ENCODE results near the gene DRICH1. TPM values are rescaled to one million over a fixed set of nuclear protein-coding genes. Genes with fewer than 3 reads are reported as not detected.
"Not testable (repeated sequence)": the region's sequence is repeated elsewhere in the genome, so short reads cannot be mapped to it uniquely, and the experiment has no call there.

DRICH1 gene
- total and polyA plus RNA-seq, 4 experiments from 2014 or later: 4.2 to 4.5 TPM; not detected in 2

GRCh38 chr22:23674886-23675501, 42.9 kb upstream of the DRICH1 start:
- POLR2A ChIA-PET (ENCODE audit: partially characterized antibody); CTCF ChIA-PET (ENCODE audit: partially characterized antibody); H3K27ac ChIP-seq (ENCODE audit: low read depth, low read length); H3K27ac Mint-ChIP-seq; intact Hi-C loops (cut with micrococcal nuclease); H3K27me3 ChIP-seq (ENCODE audit: insufficient read depth, low read length); H3K4me3 ChIP-seq (ENCODE audit: low read length in 2 of 2); H3K36me3 ChIP-seq (ENCODE audit: insufficient read depth, low read length); H3K4me3 Mint-ChIP-seq; H3K9me3 ChIP-seq (ENCODE audit: control insufficient read depth in 1 of 2, low read length in 2 of 2); DNase-seq; H3K27me3 Mint-ChIP-seq; H3K9me3 Mint-ChIP-seq: not testable (repeated sequence)
- peaks cover 10% of the 10 kb centered on the region for H3K4me1 ChIP-seq (ENCODE audit: insufficient read depth, low read length)
- peaks cover 6 to 22% (median 10%) of the 10 kb centered on the region in 4 donors for H3K4me1 Mint-ChIP-seq
- H3K36me3 Mint-ChIP-seq: peaks cover 9 to 13% of the 10 kb centered on the region in 2 donors

- POLR2A ChIA-PET (ENCODE audit: partially characterized antibody): no interaction called here
- peak overlapping the region in 2 of 7 donors; percentile 4 to 19 for H3K27ac Mint-ChIP-seq
- no peak for DNase-seq
Observed at GRCh38 chr22:23673826-23674690, 41.9 kb upstream of the DRICH1 start.

GRCh38 chr22:23673050-23673620, 41.0 kb upstream of the DRICH1 start:
- no peak overlapping the region for H3K4me3 ChIP-seq (ENCODE audit: low read length in 2 of 2)
- Mint-ChIP-seq H3K4me3 (no peak overlapping the region), H3K9me3 (no peaks in the 10 kb centered on the region), H3K27me3 (no peaks in the 10 kb centered on the region), H3K27ac (peak overlapping the region in 2 of 7 donors; percentile 72 to 83), H3K4me1 (peaks cover 6 to 20% (median 9%) of the 10 kb centered on the region in 4 donors), H3K36me3 (peaks cover 6 to 9% of the 10 kb centered on the region in 2 donors)
- H3K36me3 ChIP-seq (ENCODE audit: insufficient read depth, low read length): no peaks in the 10 kb centered on the region
- ChIA-PET CTCF (ENCODE audit: partially characterized antibody) (no interaction called here), POLR2A (ENCODE audit: partially characterized antibody) (no interaction called here)
- no peak for DNase-seq
- H3K4me1 ChIP-seq (ENCODE audit: insufficient read depth, low read length): peaks cover 10% of the 10 kb centered on the region
- intact Hi-C loops (cut with micrococcal nuclease): no loop called here
- no peaks in the 10 kb centered on the region for H3K27me3 ChIP-seq (ENCODE audit: insufficient read depth, low read length)
- H3K27ac ChIP-seq (ENCODE audit: low read depth, low read length): no peak overlapping the region
- H3K9me3 ChIP-seq (ENCODE audit: control insufficient read depth in 1 of 2, low read length in 2 of 2): no peaks in the 10 kb centered on the region

More at GRCh38 chr22:23673826-23674690, 41.9 kb upstream of the DRICH1 start:
- no peaks in the 10 kb centered on the region for H3K36me3 ChIP-seq (ENCODE audit: insufficient read depth, low read length)
- intact Hi-C loops (cut with micrococcal nuclease): no loop called here
- Mint-ChIP-seq H3K36me3 (peaks cover 6 to 7% of the 10 kb centered on the region in 2 donors), H3K9me3 (no peaks in the 10 kb centered on the region), H3K27me3 (no peaks in the 10 kb centered on the region), H3K4me1 (peaks cover 6 to 22% (median 10%) of the 10 kb centered on the region in 4 donors), H3K4me3 (no peak overlapping the region)
- H3K27ac ChIP-seq (ENCODE audit: low read depth, low read length): no peak overlapping the region
- H3K27me3 ChIP-seq (ENCODE audit: insufficient read depth, low read length): no peaks in the 10 kb centered on the region
- CTCF ChIA-PET (ENCODE audit: partially characterized antibody): no interaction called here
- H3K4me1 ChIP-seq (ENCODE audit: insufficient read depth, low read length): peaks cover 10% of the 10 kb centered on the region
- no peak overlapping the region for H3K4me3 ChIP-seq (ENCODE audit: low read length in 2 of 2)
- H3K9me3 ChIP-seq (ENCODE audit: control insufficient read depth in 1 of 2, low read length in 2 of 2): no peaks in the 10 kb centered on the region

- H3K4me3 ChIP-seq (ENCODE audit: low read length in 2 of 2); H3K36me3 ChIP-seq (ENCODE audit: insufficient read depth, low read length); H3K27me3 ChIP-seq (ENCODE audit: insufficient read depth, low read length); H3K27ac ChIP-seq (ENCODE audit: low read depth, low read length); CTCF ChIA-PET (ENCODE audit: partially characterized antibody); H3K9me3 ChIP-seq (ENCODE audit: control insufficient read depth in 1 of 2, low read length in 2 of 2); DNase-seq; H3K4me3 Mint-ChIP-seq; POLR2A ChIA-PET (ENCODE audit: partially characterized antibody); H3K9me3 Mint-ChIP-seq; H3K27me3 Mint-ChIP-seq; H3K36me3 Mint-ChIP-seq; intact Hi-C loops (cut with micrococcal nuclease): not testable (repeated sequence)
- Mint-ChIP-seq H3K4me1 (peaks cover 4 to 14% (median 7%) of the 10 kb centered on the region in 4 donors), H3K27ac (peak overlapping the region in 3 of 7 donors; percentile 12 to 83 (median 40))
- peaks cover 10% of the 10 kb centered on the region for H3K4me1 ChIP-seq (ENCODE audit: insufficient read depth, low read length)
Observed at GRCh38 chr22:23672307-23673049, 40.4 kb upstream of the DRICH1 start.

- H3K9me3 Mint-ChIP-seq; H3K4me3 Mint-ChIP-seq; H3K4me1 ChIP-seq (ENCODE audit: insufficient read depth, low read length); CTCF ChIA-PET (ENCODE audit: partially characterized antibody); H3K27ac ChIP-seq (ENCODE audit: low read depth, low read length); H3K36me3 Mint-ChIP-seq; H3K9me3 ChIP-seq (ENCODE audit: control insufficient read depth in 1 of 2, low read length in 2 of 2); H3K27me3 ChIP-seq (ENCODE audit: insufficient read depth, low read length); H3K27ac Mint-ChIP-seq; H3K27me3 Mint-ChIP-seq; DNase-seq; H3K4me1 Mint-ChIP-seq; intact Hi-C loops (cut with micrococcal nuclease); H3K36me3 ChIP-seq (ENCODE audit: insufficient read depth, low read length); POLR2A ChIA-PET (ENCODE audit: partially characterized antibody); H3K4me3 ChIP-seq (ENCODE audit: low read length in 2 of 2): not testable (repeated sequence)
Observed at GRCh38 chr22:23671387-23671786, 39.3 kb upstream of the DRICH1 start.

DNA sequence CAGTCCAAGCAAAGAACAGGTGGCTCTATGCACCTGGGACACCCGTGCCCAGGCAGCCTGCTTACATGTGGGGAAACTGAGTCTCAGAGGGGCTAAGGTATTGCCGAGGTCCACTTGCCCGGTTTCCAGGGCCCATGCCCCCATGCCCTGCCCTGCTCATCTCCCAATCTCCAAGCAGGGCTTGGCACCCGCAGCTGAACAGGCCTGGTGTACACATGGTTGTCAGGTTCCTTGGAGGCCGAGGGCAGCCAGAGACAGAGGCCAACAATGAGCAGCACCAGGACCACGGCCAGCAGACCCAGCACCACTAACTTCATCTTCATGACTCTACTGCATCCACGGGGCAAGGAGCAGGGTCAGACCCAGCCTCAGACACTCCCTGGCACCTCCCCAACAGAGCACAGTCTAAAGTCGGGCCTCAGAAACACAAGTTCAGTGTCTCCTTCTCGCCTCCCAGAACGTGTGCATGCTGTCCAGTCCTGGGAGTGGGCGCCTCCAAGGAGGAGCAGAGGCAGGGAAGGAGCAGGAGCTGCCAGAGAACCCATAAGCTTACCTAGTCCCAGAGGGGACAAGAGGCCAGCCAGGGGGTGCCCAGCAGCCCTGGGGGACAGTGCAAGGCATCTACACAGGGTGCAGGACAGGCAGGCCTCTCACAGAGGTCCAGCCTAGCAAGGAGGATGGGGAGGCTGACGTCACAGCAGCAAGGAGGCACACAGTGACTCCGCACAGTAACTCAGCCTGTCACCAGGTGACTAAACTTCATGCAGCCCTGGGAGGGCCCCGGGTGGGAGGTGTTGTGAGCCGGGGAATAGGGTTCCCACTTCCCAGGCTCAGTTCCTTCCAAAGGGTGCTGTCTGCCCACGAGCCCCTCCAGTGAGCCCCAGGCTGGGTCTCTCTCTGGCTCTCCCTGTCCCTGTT, 38.5 kb upstream of the DRICH1 start:
- peaks cover 1% of the 10 kb centered on the region for H3K4me1 ChIP-seq (ENCODE audit: insufficient read depth, low read length)
- no peak for DNase-seq
- no peaks in the 10 kb centered on the region for H3K27me3 ChIP-seq (ENCODE audit: insufficient read depth, low read length)
- no peak overlapping the region for H3K4me3 ChIP-seq (ENCODE audit: low read length in 2 of 2)
- ChIA-PET CTCF (ENCODE audit: partially characterized antibody) (no interaction called here), POLR2A (ENCODE audit: partially characterized antibody) (no interaction called here)
- H3K4me3 Mint-ChIP-seq: no peak overlapping the region
- no peaks in the 10 kb centered on the region for H3K9me3 ChIP-seq (ENCODE audit: control insufficient read depth in 1 of 2, low read length in 2 of 2)
- no peaks in the 10 kb centered on the region for H3K9me3 Mint-ChIP-seq
- peaks cover 10% of the 10 kb centered on the region in 2 donors for H3K36me3 Mint-ChIP-seq
- intact Hi-C loops (cut with micrococcal nuclease): no loop called here
- no peak overlapping the region for H3K27ac Mint-ChIP-seq
- H3K36me3 ChIP-seq (ENCODE audit: insufficient read depth, low read length): no peaks in the 10 kb centered on the region
- no peaks in the 10 kb centered on the region for H3K27me3 Mint-ChIP-seq
- no peak overlapping the region for H3K27ac ChIP-seq (ENCODE audit: low read depth, low read length)
- H3K4me1 Mint-ChIP-seq: peaks cover 0 to 6% (median 1%) of the 10 kb centered on the region in 4 donors
